GM21367 (cell line): ENCODE data around the gene SBK1.

Experiments used
- ATAC-seq: cut with Tn5 transposase; IDR thresholded peaks from one replicate; pipeline ENCODE4 v1.9.1; 2021; ENCODE audit not compliant: unreplicated experiment

SBK1 gene

DNA sequence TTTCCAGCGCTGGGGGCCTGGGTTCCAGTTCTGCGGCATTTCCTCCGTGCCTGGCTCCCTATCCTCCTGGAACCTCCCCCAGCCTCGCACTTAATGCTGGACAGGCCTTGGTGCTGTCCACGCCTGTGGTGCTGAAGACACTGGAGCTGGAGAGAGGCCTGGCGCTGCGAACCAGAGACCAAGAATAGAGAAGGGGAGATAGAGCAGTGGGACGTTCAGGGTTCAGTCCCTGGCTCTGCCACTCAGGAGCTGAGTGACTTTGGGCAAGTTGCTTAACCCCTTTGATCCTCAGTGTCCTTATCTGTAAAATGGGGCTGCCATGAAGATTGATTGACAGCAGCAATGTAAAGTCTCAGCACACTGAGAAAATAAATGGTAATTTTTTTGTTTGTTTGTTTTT lies 11.9 kb downstream of the SBK1 start:
- ATAC-seq = no peak

DNA sequence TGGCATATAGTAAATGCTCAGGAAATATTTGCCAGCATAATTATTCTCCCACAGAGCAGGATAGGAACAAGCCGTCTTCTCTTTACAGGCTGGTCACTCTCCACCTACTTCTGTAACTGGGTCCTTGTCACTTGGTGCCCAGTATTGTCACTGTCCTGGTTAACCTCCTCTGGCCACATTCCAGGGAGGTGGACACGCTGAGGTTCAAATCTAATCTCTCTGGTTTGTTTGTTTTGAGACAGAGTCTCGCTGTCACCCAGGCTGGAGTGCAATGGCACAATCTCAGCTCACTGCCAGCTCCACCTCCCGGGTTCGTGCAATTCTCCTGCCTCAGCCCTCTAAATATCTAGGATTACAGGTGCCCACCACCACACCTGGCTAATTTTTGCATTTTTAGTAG lies 15.6 kb downstream of the SBK1 start:
- ATAC-seq = no peak

- no peak for ATAC-seq
These were observed 16.7 kb downstream of the SBK1 start for GRCh38 chr16:28308794-28309584.

DNA sequence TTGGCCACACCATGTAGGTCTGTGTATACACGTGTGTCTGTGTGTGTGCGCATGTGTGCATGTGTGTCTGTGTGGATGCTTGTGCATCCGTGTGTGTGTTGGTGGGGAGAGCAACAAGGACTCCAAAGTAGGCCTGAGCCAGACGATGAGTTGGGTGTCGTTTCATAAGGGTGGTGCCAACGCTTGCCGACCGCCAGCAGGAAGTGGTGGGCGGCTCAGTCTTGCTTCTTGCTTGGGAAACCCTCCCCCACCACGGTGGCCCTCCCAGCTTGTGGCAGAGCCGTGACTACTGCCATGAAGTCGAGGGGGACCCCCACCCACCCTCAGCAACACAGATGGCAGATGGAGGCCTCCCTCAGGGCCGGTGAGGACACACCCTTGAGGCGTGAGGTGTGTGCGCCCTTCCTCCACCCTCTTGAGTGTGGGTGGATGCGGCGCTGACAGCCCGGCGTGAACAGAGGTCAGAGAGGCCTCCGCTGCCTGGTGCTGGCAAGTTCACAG lies 17.5 kb downstream of the SBK1 start:
- no peak for ATAC-seq

DNA sequence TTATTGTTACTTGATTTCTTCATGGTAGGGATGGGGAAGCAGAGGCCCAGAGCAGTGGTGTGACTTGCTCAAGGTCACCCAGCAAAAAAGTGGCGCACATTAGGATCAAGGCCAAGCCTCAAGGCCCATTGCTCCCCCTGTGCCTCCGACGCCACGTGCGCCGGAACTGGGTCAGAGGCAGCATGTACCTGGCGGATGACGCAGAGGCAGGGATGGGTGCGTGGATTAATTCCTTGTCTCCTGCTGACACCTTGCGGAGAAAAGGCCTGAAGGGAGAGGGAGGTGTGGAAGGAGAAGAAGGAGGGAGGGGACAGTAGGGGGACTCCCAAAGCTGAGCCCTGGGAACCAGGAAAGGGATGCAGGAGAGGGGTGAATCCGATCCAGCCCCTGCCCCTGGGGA lies 18.5 kb downstream of the SBK1 start:
- no peak for ATAC-seq

- no peak for ATAC-seq
These were observed 19.1 kb downstream of the SBK1 start for GRCh38 chr16:28311413-28311812.

DNA sequence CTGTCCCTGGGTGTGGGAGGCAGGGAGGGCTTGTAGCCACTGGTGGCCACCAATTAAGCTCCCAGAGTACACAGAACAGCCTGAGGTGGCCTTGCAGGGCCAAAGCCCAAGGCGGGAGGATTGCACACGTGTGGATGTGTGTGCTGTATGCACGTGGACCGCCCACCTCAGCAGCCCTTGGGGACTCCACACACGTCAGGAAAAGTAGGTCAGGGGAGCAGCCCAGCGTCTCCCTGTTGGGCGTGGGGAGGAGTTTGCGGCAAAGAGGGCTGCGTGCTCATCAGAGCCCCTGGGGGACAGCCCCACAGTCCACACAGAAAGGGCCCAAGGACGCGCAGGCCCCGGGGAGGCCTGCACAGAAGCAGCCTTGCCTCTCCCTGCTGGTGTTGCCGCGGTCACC lies 19.6 kb downstream of the SBK1 start:
- ATAC-seq = no peak

- ATAC-seq = no peak
These were observed 20.0 kb downstream of the SBK1 start for GRCh38 chr16:28312327-28312726.

- no peak for ATAC-seq
These were observed 21.3 kb downstream of the SBK1 start for GRCh38 chr16:28313587-28313986.

DNA sequence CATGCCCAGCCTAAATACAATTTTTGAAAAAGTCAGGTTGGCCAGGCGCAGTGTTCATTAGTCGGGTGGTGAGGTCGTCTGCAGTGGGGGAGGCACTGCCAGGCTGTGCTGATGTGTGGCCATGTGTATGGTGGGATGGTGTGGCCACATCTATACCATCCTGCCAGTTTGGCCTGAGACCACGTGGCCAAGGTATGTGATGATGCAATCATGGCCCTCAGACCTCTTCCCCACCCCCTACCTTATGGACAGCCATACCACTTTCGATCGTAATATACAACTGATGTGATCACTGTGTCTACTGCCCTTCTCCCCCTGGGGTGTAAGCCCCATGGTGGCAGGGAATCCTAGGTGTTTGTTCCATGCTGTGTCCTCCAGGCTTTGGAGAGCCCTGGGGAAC lies 23.7 kb downstream of the SBK1 start:
- no peak for ATAC-seq

GRCh38 chr16:28317040-28317880 lies 24.9 kb downstream of the SBK1 start:
- no peak for ATAC-seq

DNA sequence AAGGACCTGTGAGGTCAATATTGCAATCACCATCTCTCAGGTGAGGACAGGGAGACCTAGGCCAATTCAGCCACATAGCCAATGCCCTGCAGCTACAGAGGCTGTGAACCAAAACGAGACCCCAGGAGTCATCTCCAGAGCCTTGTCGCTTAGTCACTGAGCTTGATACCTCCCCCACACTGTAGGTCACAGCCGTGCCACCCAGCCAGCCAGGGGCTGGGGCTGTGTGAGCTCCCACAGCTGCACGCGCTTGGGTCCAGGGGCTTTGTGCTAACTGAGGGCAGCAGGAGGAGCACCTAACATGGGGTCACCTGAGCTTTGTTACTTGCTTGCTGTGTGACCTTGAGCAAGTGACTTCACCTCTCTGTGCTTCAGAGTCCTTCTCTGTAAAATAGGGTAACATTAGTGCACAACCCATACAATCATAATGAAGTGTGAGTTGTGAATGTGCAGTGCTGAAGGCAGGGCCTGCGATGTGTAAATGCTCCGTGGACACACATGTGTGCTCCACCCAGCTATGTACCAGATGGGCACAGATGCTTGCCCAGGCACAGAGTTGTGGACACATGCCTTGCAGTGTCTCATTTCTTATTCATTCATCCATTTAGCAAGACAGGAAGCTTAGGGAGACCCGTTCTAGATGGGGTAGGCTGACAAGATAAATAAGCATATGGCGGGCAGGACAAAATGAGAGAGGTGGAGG lies 25.9 kb downstream of the SBK1 start:
- ATAC-seq = no peak

- ATAC-seq = no peak
These were observed 27.2 kb downstream of the SBK1 start for GRCh38 chr16:28319476-28320022.

DNA sequence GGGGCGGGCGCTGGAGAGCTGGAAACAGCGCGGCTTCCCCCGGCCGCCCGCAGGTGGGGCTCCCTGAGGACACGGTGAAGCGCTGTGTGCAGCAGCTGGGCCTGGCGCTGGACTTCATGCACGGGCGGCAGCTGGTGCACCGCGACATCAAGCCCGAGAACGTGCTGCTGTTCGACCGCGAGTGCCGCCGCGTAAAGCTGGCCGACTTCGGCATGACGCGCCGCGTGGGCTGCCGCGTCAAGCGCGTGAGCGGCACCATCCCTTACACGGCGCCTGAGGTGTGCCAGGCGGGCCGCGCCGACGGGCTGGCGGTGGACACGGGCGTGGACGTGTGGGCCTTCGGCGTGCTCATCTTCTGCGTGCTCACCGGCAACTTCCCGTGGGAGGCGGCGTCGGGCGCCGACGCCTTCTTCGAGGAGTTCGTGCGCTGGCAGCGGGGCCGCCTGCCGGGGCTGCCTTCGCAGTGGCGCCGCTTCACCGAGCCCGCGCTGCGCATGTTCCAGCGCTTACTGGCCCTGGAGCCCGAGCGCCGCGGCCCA lies 27.8 kb downstream of the SBK1 start:
- ATAC-seq = no peak

GRCh38 chr16:28320741-28321140 lies 28.4 kb downstream of the SBK1 start:
- no peak for ATAC-seq

- no peak for ATAC-seq
These were observed 29.5 kb downstream of the SBK1 start for GRCh38 chr16:28321700-28322411.

- no peak for ATAC-seq
These were observed 32.0 kb downstream of the SBK1 start for GRCh38 chr16:28324235-28324886.

GRCh38 chr16:28324887-28325279 lies 32.6 kb downstream of the SBK1 start:
- ATAC-seq = no peak

DNA sequence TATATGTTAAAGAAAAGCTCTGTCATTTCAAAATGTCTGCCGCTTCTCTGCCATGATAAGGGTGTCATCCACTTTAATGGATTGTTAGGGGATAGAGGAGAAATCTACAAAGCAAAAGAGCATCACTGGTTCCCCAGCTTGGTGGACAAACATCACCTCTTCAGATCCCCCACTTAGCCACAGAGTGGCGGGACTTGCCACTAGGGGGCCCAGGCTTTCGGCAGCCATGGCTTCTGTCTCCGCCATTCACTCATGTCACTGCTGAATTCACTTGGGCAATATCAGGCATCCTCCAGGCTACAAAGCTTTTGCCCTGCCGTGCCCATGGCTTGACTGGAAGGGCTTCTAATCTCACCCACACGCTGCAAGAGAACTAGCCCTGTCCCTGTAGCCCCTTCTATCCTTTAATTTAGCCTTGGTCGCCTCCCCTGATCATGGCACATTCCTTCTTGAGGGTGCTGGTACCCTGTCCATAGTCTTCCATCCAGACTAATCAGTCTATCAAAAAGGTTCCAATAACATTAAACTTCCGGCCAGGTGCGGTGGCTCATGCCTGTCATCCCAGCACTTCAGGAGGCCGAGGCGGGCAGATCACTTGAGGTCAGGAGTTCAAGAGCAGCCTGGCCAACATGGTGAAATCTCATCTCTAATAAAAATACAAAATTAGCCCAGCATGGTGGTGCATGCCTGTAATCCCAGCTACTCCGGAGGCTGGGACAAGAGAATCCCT lies 34.7 kb downstream of the SBK1 start:
- no peak for ATAC-seq
